Mucosa of stomach (tissue), 1 donor: ENCODE data around the gene FLNA.
"Not testable (repeated sequence)": the region's sequence is repeated elsewhere in the genome, so short reads cannot be mapped to it uniquely, and the experiment has no call there.

Experiments used
- H3K27me3 ChIP-seq: one replicate; pipeline ENCODE4 v1.7.0; 2013; ENCODE audit warnings: mild to moderate bottlenecking, low read length; ENCODE audit not compliant: control insufficient read depth, insufficient read depth
- H3K36me3 ChIP-seq: one replicate; pipeline ENCODE4 v1.7.0; 2013; ENCODE audit warnings: low read length; ENCODE audit not compliant: control insufficient read depth, insufficient read depth
- H3K4me1 ChIP-seq: one replicate; pipeline ENCODE4 v1.7.0; 2013; ENCODE audit warnings: mild to moderate bottlenecking, low read length; ENCODE audit not compliant: control insufficient read depth, insufficient read depth
- H3K4me3 ChIP-seq: one replicate; pipeline ENCODE4 v1.7.0; 2013; ENCODE audit warnings: low read length
- H3K9ac ChIP-seq: one replicate; pipeline ENCODE4 v1.7.0; 2013; ENCODE audit warnings: mild to moderate bottlenecking, low read length, moderate library complexity
- H3K9me3 ChIP-seq: one replicate; pipeline ENCODE4 v1.7.0; 2013; ENCODE audit warnings: mild to moderate bottlenecking, low read length, moderate library complexity; ENCODE audit not compliant: control insufficient read depth
- donor health status: Pancreatic carcinoma.

Gene FLNA

DNA sequence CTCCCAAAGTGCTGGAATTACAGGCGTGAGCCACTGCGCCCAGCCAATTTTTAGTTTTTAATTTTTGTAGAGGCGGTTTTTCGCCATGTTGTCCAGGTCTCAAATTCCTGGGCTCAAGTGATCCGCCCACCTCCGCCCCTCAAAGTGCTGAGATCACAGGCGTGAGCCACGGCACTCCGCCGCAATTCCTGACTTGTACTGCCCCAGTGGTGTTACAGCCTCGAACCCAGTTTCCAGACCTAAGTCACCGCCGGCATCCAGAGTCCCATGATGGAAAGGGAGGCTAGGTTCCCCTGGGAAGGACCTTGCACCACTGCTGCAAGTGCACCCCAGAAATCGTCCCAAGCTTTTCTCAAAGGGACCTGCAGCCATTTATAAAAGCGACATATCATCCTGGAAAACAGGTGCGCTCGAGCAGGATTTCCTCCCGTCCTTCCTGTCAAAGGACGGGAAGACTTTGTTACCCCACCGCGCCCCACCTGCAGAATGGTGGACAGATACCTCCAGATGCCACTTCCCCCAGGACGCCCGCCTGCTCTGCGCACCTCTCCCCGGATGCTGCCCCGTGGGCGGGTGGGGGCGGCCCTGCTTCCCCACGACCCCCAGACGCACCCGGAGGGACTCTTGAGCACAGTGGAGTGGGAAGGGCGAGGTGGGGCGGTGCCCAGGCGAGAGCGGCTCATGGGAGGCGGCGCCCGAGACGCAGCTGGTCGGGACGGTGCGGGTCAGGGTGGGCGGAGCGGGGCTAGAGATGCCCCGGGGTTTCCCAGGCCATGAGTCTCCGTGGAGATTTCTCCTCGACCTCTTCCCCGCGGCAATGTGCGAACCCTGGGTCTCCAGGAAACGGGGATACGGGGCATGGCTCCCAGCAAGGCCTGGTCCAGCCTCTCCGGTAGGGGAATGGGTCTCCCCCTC, 22.8 kb upstream of the FLNA start:
- Histone ChIP-seq H3K27me3 (no peaks in the 10 kb centered on the region), H3K4me3 (peak overlapping the region; percentile 46), H3K9ac (peak overlapping the region; percentile 83), H3K36me3 (peaks cover 10% of the 10 kb centered on the region), H3K9me3 (no peaks in the 10 kb centered on the region), H3K4me1 (peaks cover 6% of the 10 kb centered on the region)

DNA sequence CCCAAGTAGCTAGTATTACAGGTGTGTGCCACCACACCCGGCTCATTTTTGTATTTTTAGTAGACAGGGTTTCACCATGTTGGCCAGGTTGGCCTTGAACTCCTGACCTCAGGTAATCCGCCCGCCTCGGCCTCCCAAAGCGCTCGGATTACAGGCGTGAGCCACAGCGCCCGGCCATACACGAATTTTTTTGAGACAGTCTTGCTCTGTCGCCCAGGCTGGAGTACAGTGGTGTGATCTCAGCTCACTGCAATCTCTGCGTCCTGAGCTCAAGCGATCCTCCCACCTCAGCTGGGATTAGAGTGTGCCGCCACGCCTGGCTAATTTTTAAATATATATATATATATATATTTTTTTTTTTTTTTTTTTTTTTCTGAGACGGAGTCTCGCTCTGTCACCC, 21.9 kb upstream of the FLNA start:
- not testable (repeated sequence) for H3K4me1 ChIP-seq, H3K36me3 ChIP-seq, H3K4me3 ChIP-seq, H3K9me3 ChIP-seq, H3K9ac ChIP-seq, H3K27me3 ChIP-seq

DNA sequence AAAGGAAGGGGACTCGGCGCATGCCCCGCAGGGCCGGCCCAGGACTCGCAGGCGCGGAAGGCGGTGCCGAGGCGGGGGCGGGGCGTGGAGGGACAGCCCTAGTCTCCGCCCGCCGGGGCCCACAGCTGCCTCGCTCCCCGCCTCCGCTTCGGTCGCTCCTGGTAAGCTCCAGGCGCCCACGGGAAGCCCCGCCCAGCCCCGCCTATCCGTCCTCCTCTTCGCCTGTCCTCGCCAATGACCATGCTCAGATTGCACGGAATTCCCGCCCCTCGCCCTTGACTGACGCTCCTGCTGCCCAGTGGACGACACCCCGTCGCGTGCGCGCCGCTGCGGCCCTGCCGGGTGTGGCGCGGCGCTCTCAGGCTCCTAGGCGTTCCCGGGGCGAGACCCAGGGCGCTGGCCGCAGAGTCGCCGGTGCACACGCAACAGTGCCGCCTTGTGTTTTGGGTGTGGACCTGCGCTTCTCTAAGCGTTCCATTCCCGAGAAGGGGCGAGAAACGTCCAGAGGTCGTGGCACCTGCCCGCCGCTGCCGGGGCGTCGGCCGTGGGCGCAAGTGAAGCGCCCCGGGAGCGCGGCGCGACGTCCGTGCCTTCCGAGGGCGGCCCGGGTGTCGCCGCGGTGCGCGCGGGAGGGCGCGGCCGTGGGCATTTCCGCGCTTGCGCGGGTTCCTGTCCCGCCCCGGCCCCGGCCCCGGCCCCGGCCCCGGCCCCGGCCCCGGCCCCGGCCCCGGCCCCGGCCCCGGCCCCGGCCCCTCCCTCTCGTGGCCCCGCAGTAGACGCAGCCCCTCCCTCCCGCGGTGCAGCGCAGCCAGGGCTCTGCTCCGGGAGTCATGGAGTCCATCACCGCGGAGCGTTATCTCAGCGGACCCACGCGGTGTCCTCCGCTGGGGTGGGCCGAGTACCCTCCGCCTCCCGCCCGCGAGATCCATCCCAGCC, 15.6 kb upstream of the FLNA start:
- not testable (repeated sequence) for H3K27me3 ChIP-seq, H3K4me1 ChIP-seq, H3K9me3 ChIP-seq, H3K4me3 ChIP-seq, H3K36me3 ChIP-seq, H3K9ac ChIP-seq

DNA sequence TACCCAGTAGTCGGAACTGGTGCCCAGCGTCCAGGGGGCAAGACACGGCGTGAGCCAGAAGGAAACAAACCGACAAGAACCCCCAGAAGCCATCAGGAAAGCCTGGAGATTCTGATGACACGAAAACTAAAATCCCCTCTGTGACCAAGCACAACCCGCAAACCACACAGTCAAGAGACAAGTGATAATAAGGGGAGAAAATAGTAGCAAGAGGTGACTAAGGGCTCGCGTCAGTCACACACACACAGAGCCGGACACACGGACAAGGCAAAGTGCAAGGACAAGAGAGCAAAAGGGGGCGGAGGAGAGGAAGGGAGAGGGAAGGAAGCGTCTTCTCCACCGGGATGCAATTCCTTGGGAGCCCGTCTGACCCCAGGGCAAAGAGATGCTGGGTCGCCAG, 14.2 kb upstream of the FLNA start:
- H3K4me3 ChIP-seq, H3K27me3 ChIP-seq, H3K9me3 ChIP-seq, H3K4me1 ChIP-seq, H3K9ac ChIP-seq, H3K36me3 ChIP-seq: not testable (repeated sequence)

DNA sequence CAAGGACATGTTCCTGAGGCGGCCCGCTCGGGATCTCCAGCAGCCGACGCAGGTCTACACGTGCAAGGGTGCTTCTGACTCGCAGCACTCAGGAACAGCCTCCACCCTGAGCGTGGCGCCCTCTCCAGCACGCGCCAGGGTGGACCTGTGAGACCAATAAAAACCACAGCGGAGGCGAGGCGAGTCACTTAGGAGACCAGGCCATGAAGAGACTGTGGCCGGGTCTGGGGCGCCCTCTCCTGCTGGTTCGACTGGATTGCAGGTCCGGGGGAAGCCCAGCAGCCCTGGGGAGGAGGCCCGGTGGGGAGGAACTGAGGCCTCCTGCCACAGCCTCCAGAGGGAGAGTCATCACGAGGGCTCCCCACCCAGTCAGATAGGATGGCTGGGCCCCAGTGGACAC, 13.7 kb upstream of the FLNA start:
- H3K4me1 ChIP-seq, H3K27me3 ChIP-seq, H3K36me3 ChIP-seq, H3K9ac ChIP-seq, H3K9me3 ChIP-seq, H3K4me3 ChIP-seq: not testable (repeated sequence)

DNA sequence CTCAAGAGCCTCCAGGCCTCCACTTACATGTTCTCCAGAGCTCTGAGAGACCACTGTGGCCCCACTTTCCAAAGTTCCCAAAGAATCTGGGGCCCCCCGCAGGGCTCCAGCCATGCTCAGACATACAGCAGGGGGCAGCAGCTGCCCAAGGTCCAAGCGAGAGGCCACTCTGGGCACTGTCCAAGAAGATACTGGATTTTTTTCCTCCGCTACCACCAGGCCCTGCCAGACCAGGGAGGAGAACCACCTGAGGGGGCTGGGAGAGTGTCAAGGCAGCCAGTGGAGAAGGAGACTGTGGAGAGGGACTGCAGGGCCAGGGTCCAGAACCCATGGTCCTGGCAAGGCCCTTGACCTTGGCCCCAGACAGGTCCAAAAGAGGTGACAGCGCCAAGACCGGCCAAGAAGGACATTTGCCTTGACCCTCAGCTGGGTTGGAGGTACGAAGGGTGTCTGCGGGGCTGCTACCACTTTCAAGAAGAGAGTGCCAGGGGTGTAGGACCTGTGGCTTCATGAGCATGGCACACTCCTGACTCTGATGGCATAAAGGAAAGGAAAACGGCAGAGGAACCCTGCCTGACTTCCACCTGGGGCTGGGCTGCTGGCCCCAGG, 10.0 kb upstream of the FLNA start:
- H3K9ac ChIP-seq = no peak overlapping the region
- H3K27me3 ChIP-seq = peaks cover 6% of the 10 kb centered on the region
- H3K4me1 ChIP-seq = peaks cover 15% of the 10 kb centered on the region
- H3K9me3 ChIP-seq = no peaks in the 10 kb centered on the region
- H3K36me3 ChIP-seq = no peaks in the 10 kb centered on the region
- H3K4me3 ChIP-seq = no peak overlapping the region

DNA sequence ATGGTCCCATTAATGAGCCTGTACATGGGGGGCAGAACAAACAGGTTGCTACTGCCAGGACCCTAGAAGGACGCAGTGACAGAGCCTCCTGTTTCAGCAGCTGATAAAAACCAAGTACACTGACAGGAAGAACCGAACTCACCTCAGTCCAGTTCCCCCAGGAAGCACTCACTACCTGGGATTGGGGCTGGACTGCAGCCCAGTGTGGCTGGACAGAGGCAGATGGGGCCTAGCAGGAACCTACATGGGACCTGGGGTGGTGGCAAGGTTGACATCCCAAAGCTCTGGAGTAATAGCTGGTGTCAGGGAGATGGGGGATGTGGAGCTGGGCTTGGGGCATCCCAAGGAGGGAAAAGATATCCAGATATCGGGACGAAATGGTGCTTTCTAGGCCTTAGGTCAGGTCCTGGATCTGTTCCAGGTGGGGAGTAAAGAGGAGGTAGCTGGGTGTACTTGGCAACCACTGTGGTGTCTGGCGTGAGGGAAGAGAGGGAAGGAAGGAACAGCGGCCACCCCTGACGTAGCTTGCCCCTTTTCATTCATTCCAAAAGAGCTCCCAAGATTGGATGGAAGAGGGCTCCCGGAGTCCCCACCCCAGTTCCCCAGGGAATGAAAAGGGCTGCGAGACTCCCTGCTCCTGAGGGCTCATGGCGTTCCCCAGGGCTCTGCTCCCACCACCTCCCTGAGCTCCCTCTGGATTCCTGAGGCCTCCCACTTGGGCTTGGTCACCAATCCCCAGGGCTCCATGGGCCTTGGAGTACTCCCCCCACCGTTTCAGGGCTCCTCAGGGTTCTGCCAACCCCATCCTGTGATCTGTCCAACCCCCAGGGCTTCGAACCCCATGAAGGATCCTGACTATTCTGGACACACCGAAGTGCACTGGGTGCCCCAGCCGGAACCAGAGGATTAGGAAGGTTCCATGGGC, 9.2 kb upstream of the FLNA start:
- no peaks in the 10 kb centered on the region for H3K36me3 ChIP-seq
- H3K27me3 ChIP-seq = peaks cover 6% of the 10 kb centered on the region
- peaks cover 15% of the 10 kb centered on the region for H3K4me1 ChIP-seq
- H3K9me3 ChIP-seq = no peaks in the 10 kb centered on the region
- no peak overlapping the region for H3K9ac ChIP-seq
- H3K4me3 ChIP-seq = no peak overlapping the region

DNA sequence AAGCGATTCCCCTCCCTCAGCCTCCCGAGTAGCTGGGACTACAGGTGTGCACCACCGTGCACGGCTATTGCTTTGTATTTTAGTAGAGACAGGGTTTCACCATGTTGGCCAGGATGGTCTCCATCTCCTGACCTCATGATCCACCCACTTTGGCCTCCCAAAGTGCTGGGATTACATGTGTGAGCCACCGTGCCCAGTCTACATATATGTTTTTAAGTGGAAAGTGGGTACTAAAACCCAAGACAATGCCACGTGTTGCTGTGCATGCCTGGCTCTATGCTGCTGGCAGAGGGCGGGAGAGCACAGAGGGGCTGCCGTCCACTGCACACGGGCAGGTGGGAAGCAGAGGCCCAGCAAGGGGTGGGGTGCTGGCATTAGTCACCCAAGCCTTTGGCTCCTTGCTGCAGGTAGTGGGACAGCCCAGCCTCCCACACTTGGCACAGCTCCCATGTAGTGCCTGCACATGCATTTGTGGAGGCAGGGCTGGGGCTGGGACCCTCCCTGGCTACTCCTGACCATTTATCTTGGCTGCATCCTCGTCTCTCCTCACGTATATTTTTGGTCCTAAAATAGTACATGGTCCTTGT, 8.1 kb upstream of the FLNA start:
- Histone ChIP-seq H3K27me3 (peaks cover 6% of the 10 kb centered on the region), H3K4me1 (peaks cover 15% of the 10 kb centered on the region), H3K36me3 (no peaks in the 10 kb centered on the region), H3K9ac (no peak overlapping the region), H3K4me3 (no peak overlapping the region), H3K9me3 (no peaks in the 10 kb centered on the region)

DNA sequence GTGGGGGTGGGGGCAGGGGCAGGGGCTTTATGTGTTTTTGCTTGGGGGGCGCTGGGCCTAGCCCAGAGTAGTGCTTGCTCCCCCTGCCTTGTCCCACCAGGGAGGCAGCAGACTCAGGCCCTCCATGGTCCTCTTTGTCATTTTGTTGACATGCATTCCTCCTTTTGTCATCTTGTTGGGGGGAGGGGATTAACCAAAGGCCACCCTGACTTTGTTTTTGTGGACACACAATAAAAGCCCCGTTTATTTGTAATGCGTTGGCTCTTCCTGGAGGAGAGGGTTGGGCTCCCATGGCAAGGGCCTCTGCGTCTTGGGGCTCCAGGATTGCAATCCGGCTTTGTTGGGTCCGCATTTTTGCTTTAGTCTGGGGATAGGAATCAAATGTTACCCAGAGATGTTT, 6.8 kb upstream of the FLNA start:
- H3K9me3 ChIP-seq = no peaks in the 10 kb centered on the region
- H3K4me1 ChIP-seq = peaks cover 15% of the 10 kb centered on the region
- no peak overlapping the region for H3K4me3 ChIP-seq
- peaks cover 6% of the 10 kb centered on the region for H3K27me3 ChIP-seq
- no peaks in the 10 kb centered on the region for H3K36me3 ChIP-seq
- no peak overlapping the region for H3K9ac ChIP-seq

DNA sequence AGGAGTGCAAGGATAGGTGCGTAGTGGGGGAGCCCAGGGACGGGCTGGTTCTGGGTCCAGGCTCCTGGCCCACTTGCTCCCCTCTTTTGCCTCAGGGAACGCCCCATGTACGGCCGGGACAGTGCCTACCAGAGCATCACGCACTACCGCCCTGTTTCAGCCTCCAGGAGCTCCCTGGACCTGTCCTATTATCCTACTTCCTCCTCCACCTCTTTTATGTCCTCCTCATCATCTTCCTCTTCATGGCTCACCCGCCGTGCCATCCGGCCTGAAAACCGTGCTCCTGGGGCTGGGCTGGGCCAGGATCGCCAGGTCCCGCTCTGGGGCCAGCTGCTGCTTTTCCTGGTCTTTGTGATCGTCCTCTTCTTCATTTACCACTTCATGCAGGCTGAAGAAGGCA, 6.4 kb upstream of the FLNA start:
- H3K9ac ChIP-seq = peak overlapping the region; percentile 94
- H3K27me3 ChIP-seq = peaks cover 6% of the 10 kb centered on the region
- no peak overlapping the region for H3K4me3 ChIP-seq
- no peaks in the 10 kb centered on the region for H3K9me3 ChIP-seq
- no peaks in the 10 kb centered on the region for H3K36me3 ChIP-seq
- H3K4me1 ChIP-seq = peaks cover 15% of the 10 kb centered on the region

DNA sequence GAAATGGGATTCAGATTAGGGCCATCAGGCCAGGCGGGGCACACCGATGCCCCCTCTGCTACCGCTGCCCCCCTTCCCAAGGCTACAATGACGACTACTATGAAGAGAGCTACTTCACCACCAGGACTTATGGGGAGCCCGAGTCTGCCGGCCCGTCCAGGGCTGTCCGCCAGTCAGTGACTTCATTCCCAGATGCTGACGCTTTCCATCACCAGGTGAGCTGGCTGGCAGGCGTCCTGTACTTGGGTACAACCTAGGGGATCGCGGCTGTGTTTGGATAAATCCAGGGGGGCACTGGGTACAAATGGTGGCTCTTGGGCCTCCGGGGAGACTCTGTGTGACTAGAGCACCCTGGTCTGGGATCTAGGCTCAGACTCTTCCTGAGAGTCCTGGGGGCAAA, 5.7 kb upstream of the FLNA start:
- peaks cover 17% of the 10 kb centered on the region for H3K4me1 ChIP-seq
- no peaks in the 10 kb centered on the region for H3K9me3 ChIP-seq
- H3K27me3 ChIP-seq = peaks cover 6% of the 10 kb centered on the region
- peak overlapping the region; percentile 18 for H3K4me3 ChIP-seq
- H3K36me3 ChIP-seq = no peaks in the 10 kb centered on the region
- peak overlapping the region; percentile 94 for H3K9ac ChIP-seq
